Fibroblast of upper back skin (primary cell): Measurements from ENCODE around the gene WNT16.

Experiments used
- DNase-seq: peaks from one replicate; pipeline ENCODE4 v3.0.0-alpha.2; 2013

WNT16 gene

DNA sequence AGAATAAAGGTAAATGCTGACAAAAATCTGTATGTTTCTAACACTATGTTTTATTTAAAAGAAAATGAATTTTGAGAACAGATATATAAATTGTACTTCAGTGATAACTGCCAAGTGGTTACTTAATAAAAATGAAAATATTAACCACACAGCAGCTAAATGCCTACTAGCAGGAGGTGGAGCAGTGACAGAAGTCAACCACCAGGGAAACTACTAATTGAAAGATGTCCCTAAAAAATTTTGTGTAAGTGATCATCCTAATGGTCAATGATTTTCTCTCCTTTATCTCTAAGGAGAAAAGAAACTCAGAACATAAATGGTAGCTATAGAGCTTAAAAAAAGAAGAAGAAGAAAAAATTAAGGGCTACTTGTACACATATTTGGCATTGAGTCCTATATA lies 22.9 kb downstream of the WNT16 start:
- DNase-seq = no peak

- DNase-seq = no peak
These were observed 23.5 kb downstream of the WNT16 start for GRCh38 chr7:121352323-121352722.

DNA sequence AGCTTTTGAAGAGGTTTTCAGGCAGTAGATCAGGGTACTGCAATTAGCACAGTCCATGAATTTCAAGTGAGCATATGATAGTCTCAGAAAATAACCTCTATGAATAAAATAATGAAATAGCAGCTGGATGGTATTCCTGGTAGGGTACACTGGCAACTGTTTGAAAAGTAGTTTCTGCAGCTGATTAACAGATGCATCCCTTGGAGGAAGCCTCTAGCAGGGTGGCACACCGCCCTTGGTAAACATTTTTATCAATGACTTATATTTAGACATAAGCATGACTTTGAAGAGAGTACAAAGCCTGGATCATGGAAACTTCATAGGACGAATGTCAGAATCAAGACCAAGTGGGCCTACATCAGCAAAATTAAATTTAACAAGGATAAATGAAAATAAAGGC lies 26.8 kb downstream of the WNT16 start:
- DNase-seq = no peak

- DNase-seq = no peak
These were observed 31.8 kb downstream of the WNT16 start for GRCh38 chr7:121360564-121360963.

- DNase-seq = peak; percentile 36
These were observed 38.1 kb downstream of the WNT16 start for GRCh38 chr7:121366852-121367431.

DNA sequence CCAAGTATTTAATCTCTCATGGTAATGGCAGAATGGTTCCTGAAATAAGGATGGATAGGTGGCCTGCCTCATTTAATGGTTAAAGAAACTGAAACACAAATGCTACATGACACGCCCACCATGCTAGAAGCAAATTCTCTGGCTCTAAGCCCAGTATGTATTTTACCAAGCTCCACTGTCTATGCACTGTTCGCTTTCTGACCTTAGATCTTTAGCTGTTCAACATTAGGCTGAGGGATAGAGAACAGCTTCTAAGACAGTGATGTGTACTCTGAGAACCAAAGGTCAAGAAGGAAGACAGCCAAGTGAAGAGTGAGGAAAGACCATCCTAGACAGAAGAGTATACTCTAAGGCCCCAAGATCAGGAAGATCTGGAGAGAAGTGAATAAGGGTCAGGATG lies 40.7 kb downstream of the WNT16 start:
- peak; percentile 63 for DNase-seq

- no peak for DNase-seq
These were observed 42.6 kb downstream of the WNT16 start for GRCh38 chr7:121371367-121371766.

DNA sequence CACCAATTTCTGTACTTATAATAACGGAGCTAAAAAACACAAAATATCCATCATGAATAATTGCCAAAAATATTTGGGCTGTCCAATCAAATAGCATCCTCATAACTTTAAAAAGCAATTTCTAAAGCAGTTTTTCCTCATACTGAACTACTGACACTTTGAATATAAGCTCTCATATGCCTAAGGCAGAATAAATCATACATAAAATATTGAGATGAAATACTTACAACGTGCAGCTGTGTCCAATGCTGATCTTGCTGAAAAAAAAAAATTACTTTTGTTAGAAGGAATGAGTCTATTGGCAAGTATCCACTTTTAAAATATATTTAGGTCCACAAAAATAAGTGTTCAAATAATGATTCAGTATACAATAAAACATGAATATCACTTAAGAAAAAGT lies 43.1 kb downstream of the WNT16 start:
- peak; percentile 22 for DNase-seq

- DNase-seq = peak; percentile 82
These were observed 43.7 kb downstream of the WNT16 start for GRCh38 chr7:121372376-121373010.

DNA sequence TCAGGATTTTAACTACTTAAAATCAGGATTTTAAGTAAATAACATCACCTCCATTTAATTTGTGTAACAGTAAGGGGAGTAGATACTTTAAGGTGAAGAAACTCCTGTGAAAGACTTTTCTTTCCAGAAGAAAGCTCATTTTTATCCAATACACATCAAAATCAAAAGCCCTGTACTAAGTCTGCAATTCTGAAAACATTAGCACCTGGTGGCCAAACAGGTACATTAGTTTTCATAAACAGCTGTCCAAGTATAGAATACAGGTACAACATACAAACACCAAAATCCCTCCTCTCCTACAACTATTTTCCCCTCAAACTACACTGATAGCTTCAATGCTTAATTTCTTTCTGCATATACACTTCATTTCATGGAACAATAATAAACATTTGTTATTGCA lies 44.4 kb downstream of the WNT16 start:
- DNase-seq = no peak

GRCh38 chr7:121376979-121377378 lies 48.2 kb downstream of the WNT16 start:
- DNase-seq = no peak

DNA sequence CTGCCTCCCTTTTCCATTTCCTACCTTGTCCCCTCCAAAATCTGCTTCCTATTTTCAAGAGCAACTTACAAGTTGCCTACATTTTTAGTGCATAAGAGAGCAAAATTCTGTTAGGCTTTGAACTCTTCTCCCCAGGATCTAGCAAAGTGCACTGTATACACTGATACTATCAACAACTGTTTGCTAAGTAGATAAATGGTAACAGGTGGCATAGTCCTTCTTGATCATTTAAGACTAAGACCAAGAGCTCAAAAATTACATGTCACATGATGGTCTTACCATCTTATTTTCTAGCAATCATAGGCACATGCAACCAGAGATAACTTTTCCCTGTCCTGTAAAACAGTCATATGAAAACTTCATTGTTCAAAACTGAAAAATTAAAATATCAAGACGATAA lies 51.1 kb downstream of the WNT16 start:
- no peak for DNase-seq

GRCh38 chr7:121382473-121382872 lies 53.7 kb downstream of the WNT16 start:
- DNase-seq = no peak

DNA sequence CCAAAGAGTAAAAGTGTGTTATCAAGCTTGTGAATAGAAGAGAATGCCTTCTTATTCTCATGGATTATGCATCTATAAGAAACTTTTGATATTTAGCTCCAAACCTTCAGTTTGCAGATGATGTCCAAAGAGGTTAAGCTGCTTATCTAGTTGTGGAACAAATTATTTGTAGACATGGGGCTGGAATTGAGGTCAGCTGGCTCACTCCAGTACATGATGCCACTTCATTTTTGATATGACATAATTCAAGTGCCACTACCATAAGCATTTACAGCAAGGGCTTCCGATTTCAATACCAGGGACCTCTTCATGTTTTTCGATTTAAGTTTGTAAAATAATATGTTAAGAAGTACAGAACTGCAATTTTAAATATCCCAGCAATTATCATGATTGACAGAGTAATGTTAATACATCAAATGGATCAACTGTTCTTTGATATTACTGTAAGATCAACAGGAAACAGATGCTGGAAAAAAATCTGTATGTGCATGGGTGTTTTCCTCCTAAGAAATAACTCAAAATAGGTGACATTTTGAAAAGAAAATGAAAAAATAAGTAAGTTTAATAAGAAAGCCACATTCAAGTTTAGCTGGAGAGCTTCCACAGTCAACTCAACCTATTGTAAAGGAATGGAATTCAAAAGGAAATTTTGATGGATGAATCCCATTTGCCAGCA lies 54.6 kb downstream of the WNT16 start:
- DNase-seq = no peak

DNA sequence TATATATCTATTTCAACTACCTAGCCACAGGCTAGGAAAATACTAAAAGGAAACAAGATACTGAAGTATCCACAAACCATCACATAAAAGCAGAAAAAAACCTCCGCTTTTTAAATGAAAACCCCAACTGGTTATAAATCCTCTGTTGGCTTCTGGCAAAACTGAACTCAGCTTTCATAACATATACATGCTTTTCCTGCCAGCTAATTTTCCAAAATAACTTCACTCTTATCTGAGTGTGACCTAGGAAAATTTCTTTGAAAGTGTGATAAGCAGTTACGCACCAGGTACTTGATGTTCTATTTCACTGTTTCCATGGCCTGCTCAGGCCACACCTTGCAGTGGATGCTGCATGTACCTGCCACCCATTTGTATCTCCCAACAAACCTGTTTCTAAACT lies 55.5 kb downstream of the WNT16 start:
- DNase-seq = no peak

DNA sequence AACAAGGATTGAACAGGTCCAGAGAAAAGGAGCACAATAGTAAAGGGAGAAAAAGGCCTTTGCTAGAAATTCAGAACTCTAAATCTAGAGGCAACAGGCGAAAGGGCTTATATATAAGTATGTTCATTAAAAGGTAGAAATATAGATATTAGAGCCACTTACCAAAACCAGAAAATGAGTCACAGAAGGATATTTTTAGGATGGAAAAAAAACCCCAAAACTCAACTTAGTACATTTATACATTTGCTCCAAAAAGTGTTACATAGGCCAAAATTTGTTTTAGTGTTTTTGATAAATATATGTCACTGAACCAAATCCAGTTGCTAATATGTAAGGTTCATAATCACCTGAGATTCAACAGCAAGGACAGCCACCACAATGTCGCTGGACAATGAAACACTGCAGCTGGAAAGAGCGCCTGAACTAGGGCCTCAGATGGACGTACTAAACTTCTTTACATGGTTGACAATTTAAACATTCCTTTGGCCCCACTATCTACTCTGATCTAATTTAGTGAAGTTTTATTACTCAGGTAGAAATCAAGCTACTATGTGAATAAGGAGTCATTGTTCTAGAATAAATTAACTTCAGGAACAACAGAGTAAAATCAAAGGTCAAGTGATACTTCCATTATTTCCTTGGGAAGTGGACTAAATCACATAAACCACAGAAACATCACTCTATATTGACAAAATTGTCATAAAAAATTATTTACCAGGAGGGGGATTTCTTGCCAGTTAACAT lies 56.4 kb downstream of the WNT16 start:
- no peak for DNase-seq

DNA sequence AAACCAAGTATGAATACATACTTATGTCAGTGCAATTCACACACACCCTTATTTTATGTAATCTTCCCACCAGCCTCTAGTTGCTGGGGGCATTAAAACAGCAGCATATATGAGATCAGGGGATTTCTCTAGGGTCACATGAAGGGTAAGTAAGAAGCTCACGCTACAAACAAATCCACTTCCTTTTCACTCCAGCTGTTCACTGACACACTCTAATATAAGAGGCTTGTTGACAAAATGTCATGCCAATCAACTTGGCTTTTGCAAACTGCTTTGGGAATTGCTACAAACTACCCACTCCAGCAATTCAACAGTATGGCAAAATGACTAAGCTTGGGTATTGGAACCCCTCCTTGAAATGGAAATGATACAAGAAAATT lies 57.0 kb downstream of the WNT16 start:
- DNase-seq = no peak

GRCh38 chr7:121388950-121389349 lies 60.1 kb downstream of the WNT16 start:
- peak; percentile 15 for DNase-seq

GRCh38 chr7:121390109-121390508 lies 61.3 kb downstream of the WNT16 start:
- no peak for DNase-seq

- DNase-seq = no peak
These were observed 61.8 kb downstream of the WNT16 start for GRCh38 chr7:121390617-121391016.
